MCF 10A (cell line): ENCODE results near the gene PRR19. TPM values are rescaled to one million over a fixed set of nuclear protein-coding genes. Genes with fewer than 3 reads are reported as not detected.

Source experiments
- BruUV-seq: library from RNA; stranded (reverse); fragments of 400-500 nt; replicated peaks from 2 replicates; lab custom pipeline; 2021; lab: Mats Ljungman, UMichigan
- CTCF ChIA-PET: fragments of 300-600 bp; sonication (Branson Sonifier 250); formaldehyde crosslinking; extraction: SDS; loops from one replicate; lab custom pipeline; 2021; ENCODE audit warnings: antibody characterized with exemption, inconsistent platforms; lab: Yijun Ruan, JAX
- POLR2A ChIA-PET: fragments of 300-600, 350-650 bp; sonication (Branson Sonifier 250); formaldehyde crosslinking; extraction: SDS; loops from one replicate; lab custom pipeline; 2020; ENCODE audit warnings: antibody characterized with exemption, inconsistent platforms; lab: Yijun Ruan, JAX
- DNase-seq: peaks from one replicate; pipeline ENCODE4 v3.0.0-alpha.2; 2018; ENCODE audit not compliant: unreplicated experiment
- H3K27ac Mint-ChIP-seq: one replicate; pipeline ENCODE4 v1.8.0; 2022; ENCODE audit warnings: mild to moderate bottlenecking, low read depth, mixed read lengths; ENCODE audit not compliant: unreplicated experiment
- H3K27me3 Mint-ChIP-seq: one replicate; pipeline ENCODE4 v1.8.0; 2022; ENCODE audit warnings: mixed read lengths; ENCODE audit not compliant: insufficient read depth, unreplicated experiment
- H3K36me3 Mint-ChIP-seq: one replicate; pipeline ENCODE4 v1.8.0; 2022; ENCODE audit warnings: mild to moderate bottlenecking, moderate library complexity, mixed read lengths; ENCODE audit not compliant: insufficient read depth, unreplicated experiment
- H3K4me1 Mint-ChIP-seq: one replicate; pipeline ENCODE4 v1.8.0; 2022; ENCODE audit warnings: mixed read lengths; ENCODE audit not compliant: insufficient read depth, unreplicated experiment
- H3K4me3 Mint-ChIP-seq: one replicate; pipeline ENCODE4 v1.8.0; 2022; ENCODE audit warnings: mild to moderate bottlenecking, moderate library complexity, mixed read lengths; ENCODE audit not compliant: unreplicated experiment
- H3K9me3 Mint-ChIP-seq: one replicate; pipeline ENCODE4 v1.8.0; 2022; ENCODE audit warnings: mixed read lengths; ENCODE audit not compliant: unreplicated experiment
- intact Hi-C: fragments of 100-400 bp; cut with micrococcal nuclease; formaldehyde crosslinking; loops from 2 replicates; pipeline ENCODE4 v1.14.1; 2022
- total RNA-seq: library from RNA; stranded (reverse); gene quantifications from 2 replicates; pipeline ENCODE4 v1.2.3, GENCODE V29; 2022
- TF ChIP-seq, protein P1 (sequence below): fragments of 200-600 bp; IDR thresholded peaks from one replicate; pipeline ENCODE4 v1.8.0; 2022; ENCODE audit warnings: antibody characterized with exemption, mild to moderate bottlenecking; ENCODE audit not compliant: unreplicated experiment

PRR19 gene
- total RNA-seq, 1 experiment from 2014 or later: 0.30 TPM

- peak; percentile 35 for DNase-seq
- BruUV-seq: no TSS peak
- ChIA-PET CTCF (interaction anchor here (0.7 to 7.2 kb wide), 7 partner anchors 12 to 159 kb away, joined by 3 to 145 read pairs (median 5); partner anchors contain the start of genes GSK3A and PAFAH1B3), POLR2A (interaction anchor here (0.6 to 7.5 kb wide), 9 partner anchors 12 to 153 kb away, joined by 3 to 158 read pairs (median 3); partner anchors contain the start of genes CIC, GSK3A, PAFAH1B3 and PRR19)
- intact Hi-C loops: no loop called here
- Mint-ChIP-seq H3K4me3 (no peak overlapping the region), H3K27me3 (no peaks in the 10 kb centered on the region), H3K36me3 (peaks cover 9% of the 10 kb centered on the region), H3K4me1 (peaks cover 32% of the 10 kb centered on the region), H3K9me3 (no peaks in the 10 kb centered on the region), H3K27ac (peak overlapping the region; percentile 64)
- TF ChIP-seq, protein P1, sequence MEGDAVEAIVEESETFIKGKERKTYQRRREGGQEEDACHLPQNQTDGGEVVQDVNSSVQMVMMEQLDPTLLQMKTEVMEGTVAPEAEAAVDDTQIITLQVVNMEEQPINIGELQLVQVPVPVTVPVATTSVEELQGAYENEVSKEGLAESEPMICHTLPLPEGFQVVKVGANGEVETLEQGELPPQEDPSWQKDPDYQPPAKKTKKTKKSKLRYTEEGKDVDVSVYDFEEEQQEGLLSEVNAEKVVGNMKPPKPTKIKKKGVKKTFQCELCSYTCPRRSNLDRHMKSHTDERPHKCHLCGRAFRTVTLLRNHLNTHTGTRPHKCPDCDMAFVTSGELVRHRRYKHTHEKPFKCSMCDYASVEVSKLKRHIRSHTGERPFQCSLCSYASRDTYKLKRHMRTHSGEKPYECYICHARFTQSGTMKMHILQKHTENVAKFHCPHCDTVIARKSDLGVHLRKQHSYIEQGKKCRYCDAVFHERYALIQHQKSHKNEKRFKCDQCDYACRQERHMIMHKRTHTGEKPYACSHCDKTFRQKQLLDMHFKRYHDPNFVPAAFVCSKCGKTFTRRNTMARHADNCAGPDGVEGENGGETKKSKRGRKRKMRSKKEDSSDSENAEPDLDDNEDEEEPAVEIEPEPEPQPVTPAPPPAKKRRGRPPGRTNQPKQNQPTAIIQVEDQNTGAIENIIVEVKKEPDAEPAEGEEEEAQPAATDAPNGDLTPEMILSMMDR: no peak
Measured at GRCh38 chr19:42281827-42282762, 19.8 kb upstream of the PRR19 start.

GRCh38 chr19:42282819-42283187, 19.1 kb upstream of the PRR19 start:
- Mint-ChIP-seq H3K4me1 (peaks cover 32% of the 10 kb centered on the region), H3K27me3 (no peaks in the 10 kb centered on the region), H3K36me3 (peaks cover 16% of the 10 kb centered on the region), H3K4me3 (no peak overlapping the region), H3K27ac (no peak overlapping the region), H3K9me3 (no peaks in the 10 kb centered on the region)
- TF ChIP-seq, protein P1: no peak
- intact Hi-C loops: loop anchor here (1.0 kb wide), 2 partner anchors 15 to 37 kb away; no protein-coding TSS in a partner anchor
- no peak for DNase-seq
- CTCF ChIA-PET: interaction anchor here (0.7 to 7.2 kb wide), 5 partner anchors 12 to 158 kb away, joined by 3 to 145 read pairs (median 4); partner anchors contain the start of gene GSK3A
- BruUV-seq: no TSS peak
- POLR2A ChIA-PET: interaction anchor here (0.6 to 7.5 kb wide), 5 partner anchors 13 to 37 kb away, joined by 3 to 158 read pairs (median 3); partner anchors contain the start of genes CIC and GSK3A

- peak; percentile 96 for DNase-seq
Measured at GRCh38 chr19:42283188-42284065, 18.5 kb upstream of the PRR19 start.

More at GRCh38 chr19:42283188-42284065, 18.5 kb upstream of the PRR19 start:
- no peak overlapping the region for H3K27ac Mint-ChIP-seq
- no peaks in the 10 kb centered on the region for H3K9me3 Mint-ChIP-seq
- TF ChIP-seq, protein P1: no peak
- H3K4me3 Mint-ChIP-seq: no peak overlapping the region
- no TSS peak for BruUV-seq
- intact Hi-C loops: loop anchor here (1.0 kb wide), 2 partner anchors 15 to 37 kb away; no protein-coding TSS in a partner anchor
- ChIA-PET POLR2A (interaction anchor here (0.7 to 7.5 kb wide), 6 partner anchors 13 to 40 kb away, joined by 3 to 158 read pairs (median 8); partner anchors contain the start of genes CIC and GSK3A), CTCF (interaction anchor here (0.7 to 7.2 kb wide), 4 partner anchors 13 to 157 kb away, joined by 3 to 145 read pairs (median 10); partner anchors contain the start of gene GSK3A)
- H3K27me3 Mint-ChIP-seq: no peaks in the 10 kb centered on the region
- H3K36me3 Mint-ChIP-seq: peaks cover 14% of the 10 kb centered on the region
- peaks cover 27% of the 10 kb centered on the region for H3K4me1 Mint-ChIP-seq
